ENCODE results near the gene TMEM95. TPM values are rescaled to one million over a fixed set of nuclear protein-coding genes. Genes with fewer than 3 reads are reported as not detected.
A peak's percentile ranks its signal among the peaks of the same experiment; 100 is the strongest.
"Not testable (repeated sequence)": the region's sequence is repeated elsewhere in the genome, so short reads cannot be mapped to it uniquely, and the experiment has no call there.

The TMEM95 gene
- total RNA-seq, 2 donors from 2014 or later, result not detected

- intact Hi-C loops (cut with DNase I), result no loop called here
- no peaks in the 10 kb centered on the region for H3K9me3 ChIP-seq
- H3K27me3 ChIP-seq (replicated peaks; ENCODE audit: insufficient read depth), result no peaks in the 10 kb centered on the region
- DNase-seq (ENCODE audit: low spot score), result no peak
- TF ChIP-seq POLR2A (IDR thresholded peaks at IDR 0.05) (no peak), POLR2AphosphoS5 (IDR thresholded peaks at IDR 0.05) (no peak)
- TF ChIP-seq, protein P1, sequence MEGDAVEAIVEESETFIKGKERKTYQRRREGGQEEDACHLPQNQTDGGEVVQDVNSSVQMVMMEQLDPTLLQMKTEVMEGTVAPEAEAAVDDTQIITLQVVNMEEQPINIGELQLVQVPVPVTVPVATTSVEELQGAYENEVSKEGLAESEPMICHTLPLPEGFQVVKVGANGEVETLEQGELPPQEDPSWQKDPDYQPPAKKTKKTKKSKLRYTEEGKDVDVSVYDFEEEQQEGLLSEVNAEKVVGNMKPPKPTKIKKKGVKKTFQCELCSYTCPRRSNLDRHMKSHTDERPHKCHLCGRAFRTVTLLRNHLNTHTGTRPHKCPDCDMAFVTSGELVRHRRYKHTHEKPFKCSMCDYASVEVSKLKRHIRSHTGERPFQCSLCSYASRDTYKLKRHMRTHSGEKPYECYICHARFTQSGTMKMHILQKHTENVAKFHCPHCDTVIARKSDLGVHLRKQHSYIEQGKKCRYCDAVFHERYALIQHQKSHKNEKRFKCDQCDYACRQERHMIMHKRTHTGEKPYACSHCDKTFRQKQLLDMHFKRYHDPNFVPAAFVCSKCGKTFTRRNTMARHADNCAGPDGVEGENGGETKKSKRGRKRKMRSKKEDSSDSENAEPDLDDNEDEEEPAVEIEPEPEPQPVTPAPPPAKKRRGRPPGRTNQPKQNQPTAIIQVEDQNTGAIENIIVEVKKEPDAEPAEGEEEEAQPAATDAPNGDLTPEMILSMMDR (IDR thresholded peaks at IDR 0.05), result no peak
- WGBS, result 40% methylated on average over 17 of the region's 17 CpGs
- H3K4me3 ChIP-seq, result no peak within 1 kb of the TSS
- no peak within 1 kb of the TSS for H3K27ac ChIP-seq
- H3K4me1 ChIP-seq (replicated peaks), result no peaks in the 10 kb centered on the region
- no peaks in the 10 kb centered on the region for H3K36me3 ChIP-seq
Measured at GRCh38 chr17:7336240-7337175, 18.4 kb upstream of the TMEM95 start, which contains the start of gene ACAP1. ACAP1 (plus strand) TSS chr17:7336529; CDS start chr17:7336735, 206 bp downstream.

- 72% methylated on average over 7 of the region's 7 CpGs for WGBS
- H3K9me3 ChIP-seq; H3K4me3 ChIP-seq; H3K27ac ChIP-seq; intact Hi-C loops (cut with DNase I); H3K36me3 ChIP-seq; H3K4me1 ChIP-seq (replicated peaks); H3K27me3 ChIP-seq (replicated peaks; ENCODE audit: insufficient read depth); DNase-seq (ENCODE audit: low spot score): not testable (repeated sequence)
Measured at GRCh38 chr17:7337600-7337999, 17.4 kb upstream of the TMEM95 start.

DNA sequence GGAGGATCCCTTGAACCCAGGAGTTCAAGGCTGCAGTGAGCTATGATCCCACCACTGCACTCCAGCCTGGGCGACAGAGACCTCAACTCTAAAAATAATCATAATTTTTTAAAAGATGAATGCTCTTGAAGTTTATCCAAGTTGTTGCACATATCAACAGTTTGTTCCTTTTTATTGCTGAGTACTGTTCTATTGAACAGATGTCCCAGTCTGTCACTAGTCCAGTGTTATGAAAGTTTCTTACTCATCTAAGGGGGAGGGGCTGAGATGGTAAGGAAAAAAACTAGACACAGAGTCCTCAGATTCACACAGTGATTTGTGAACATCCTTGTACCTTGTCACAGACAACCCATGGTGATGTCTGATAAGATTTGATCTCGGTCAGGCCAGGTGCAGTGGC lies 14.8 kb upstream of the TMEM95 start:
- intact Hi-C loops (cut with DNase I), result no loop called here
- no peaks in the 10 kb centered on the region for H3K36me3 ChIP-seq
- no peak for DNase-seq (ENCODE audit: low spot score)
- H3K27ac ChIP-seq, result no peak overlapping the region
- no peak overlapping the region for H3K4me3 ChIP-seq
- no peaks in the 10 kb centered on the region for H3K4me1 ChIP-seq (replicated peaks)
- TF ChIP-seq POLR2A (IDR thresholded peaks at IDR 0.05) (no peak), POLR2AphosphoS5 (IDR thresholded peaks at IDR 0.05) (peak; percentile 33)
- TF ChIP-seq, protein P1 (IDR thresholded peaks at IDR 0.05), result no peak
- 32% methylated on average over 2 of the region's 2 CpGs for WGBS
- no peaks in the 10 kb centered on the region for H3K27me3 ChIP-seq (replicated peaks; ENCODE audit: insufficient read depth)
- H3K9me3 ChIP-seq, result no peaks in the 10 kb centered on the region

GRCh38 chr17:7341842-7342241 lies 13.1 kb upstream of the TMEM95 start:
- no peaks in the 10 kb centered on the region for H3K36me3 ChIP-seq
- no peak for TF ChIP-seq POLR2AphosphoS5 (IDR thresholded peaks at IDR 0.05)
- TF ChIP-seq, protein P1 (IDR thresholded peaks at IDR 0.05), result no peak
- no peak for TF ChIP-seq POLR2A (IDR thresholded peaks at IDR 0.05)
- intact Hi-C loops (cut with DNase I), result no loop called here
- WGBS, result 93% methylated on average over 13 of the region's 13 CpGs
- DNase-seq (ENCODE audit: low spot score), result no peak
- no peaks in the 10 kb centered on the region for H3K9me3 ChIP-seq
- no peaks in the 10 kb centered on the region for H3K27me3 ChIP-seq (replicated peaks; ENCODE audit: insufficient read depth)
- H3K27ac ChIP-seq, result no peak overlapping the region
- H3K4me3 ChIP-seq, result no peak overlapping the region
- H3K4me1 ChIP-seq (replicated peaks), result no peaks in the 10 kb centered on the region

- no peaks in the 10 kb centered on the region for H3K4me1 ChIP-seq (replicated peaks)
- no peak for DNase-seq (ENCODE audit: low spot score)
- WGBS, result 69% methylated on average over 15 of the region's 15 CpGs
- TF ChIP-seq POLR2A (IDR thresholded peaks at IDR 0.05) (no peak), POLR2AphosphoS5 (IDR thresholded peaks at IDR 0.05) (no peak)
- TF ChIP-seq, protein P1 (IDR thresholded peaks at IDR 0.05), result no peak
- H3K27ac ChIP-seq, result no peak overlapping the region
- no peaks in the 10 kb centered on the region for H3K27me3 ChIP-seq (replicated peaks; ENCODE audit: insufficient read depth)
- H3K4me3 ChIP-seq, result no peak overlapping the region
- intact Hi-C loops (cut with DNase I), result no loop called here
- H3K36me3 ChIP-seq, result no peaks in the 10 kb centered on the region
- H3K9me3 ChIP-seq, result no peaks in the 10 kb centered on the region
Measured at GRCh38 chr17:7343250-7343649, 11.7 kb upstream of the TMEM95 start.
